NCI-H82 treated with DMSO at 0.1 percent for 48 hours (cell line): ENCODE measurements around the gene RPS18.
A peak's percentile ranks its signal among the peaks of the same experiment; 100 is the strongest.

Source experiments
- DNase-seq: peaks from one replicate; lab custom pipeline; 2025; ENCODE audit not compliant: unreplicated experiment; lab: John Stamatoyannopoulos, UW

The RPS18 gene

DNA sequence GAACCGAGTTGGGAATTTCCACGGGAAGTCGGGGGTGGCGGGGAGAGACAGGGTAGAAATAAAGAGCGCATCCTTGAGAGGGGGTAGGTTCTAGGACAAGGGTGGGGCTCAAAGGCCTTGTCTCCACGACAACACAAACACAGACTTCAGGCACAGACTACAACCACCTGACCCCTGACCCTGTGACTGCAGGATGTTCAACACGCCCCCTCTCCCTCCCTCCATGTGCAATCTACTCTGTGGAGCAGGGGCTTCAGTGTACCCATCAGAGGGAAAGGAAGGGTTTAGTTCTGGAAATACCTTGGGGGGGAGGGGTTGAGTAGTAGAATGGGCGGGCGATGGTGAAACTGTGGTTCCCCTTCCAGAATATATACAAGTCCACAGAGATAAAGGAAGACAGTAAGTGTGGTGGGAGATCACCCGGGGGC lies 42.7 kb downstream of the RPS18 start:
- DNase-seq = no peak

- DNase-seq = no peak
These were observed 43.3 kb downstream of the RPS18 start for GRCh38 chr6:33314943-33315792.

DNA sequence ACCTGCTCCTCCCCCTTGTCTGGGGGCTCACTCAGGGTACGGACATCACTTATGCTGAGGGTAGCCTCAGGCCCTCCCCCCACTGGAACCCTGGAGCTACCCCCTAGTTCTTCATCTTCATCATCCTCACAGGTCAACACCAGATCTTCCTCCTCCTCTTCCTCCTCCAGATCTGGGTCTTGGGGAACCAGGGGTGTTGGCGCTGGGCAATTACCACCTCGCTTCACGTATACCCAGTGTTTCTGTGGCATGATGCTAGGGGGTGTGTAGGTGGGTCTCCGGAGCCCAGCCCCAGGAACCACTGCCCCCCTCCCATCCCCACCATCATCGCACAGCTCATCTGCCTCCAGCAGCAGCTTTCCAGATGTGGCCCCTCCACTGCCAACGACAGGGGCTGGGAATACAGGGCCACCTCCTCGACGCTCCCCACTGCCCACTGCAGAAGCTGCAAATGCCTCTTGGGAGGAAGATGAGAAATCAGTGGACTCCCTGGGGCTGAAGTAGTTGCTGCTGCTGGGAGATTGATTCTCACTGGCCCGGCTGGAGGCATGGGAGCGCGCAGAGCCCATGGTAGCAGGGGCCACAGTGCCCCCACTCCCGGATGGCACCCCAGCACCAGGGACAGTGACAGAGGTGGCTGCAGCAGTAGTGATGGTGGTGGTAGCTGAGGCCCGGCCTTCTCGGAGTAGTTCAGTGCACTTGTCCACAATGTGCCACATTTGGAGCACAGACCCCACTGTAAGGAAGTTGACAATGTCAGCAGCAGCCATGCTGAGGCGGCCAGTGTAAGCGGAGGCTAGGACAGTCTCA lies 44.1 kb downstream of the RPS18 start:
- DNase-seq = no peak

DNA sequence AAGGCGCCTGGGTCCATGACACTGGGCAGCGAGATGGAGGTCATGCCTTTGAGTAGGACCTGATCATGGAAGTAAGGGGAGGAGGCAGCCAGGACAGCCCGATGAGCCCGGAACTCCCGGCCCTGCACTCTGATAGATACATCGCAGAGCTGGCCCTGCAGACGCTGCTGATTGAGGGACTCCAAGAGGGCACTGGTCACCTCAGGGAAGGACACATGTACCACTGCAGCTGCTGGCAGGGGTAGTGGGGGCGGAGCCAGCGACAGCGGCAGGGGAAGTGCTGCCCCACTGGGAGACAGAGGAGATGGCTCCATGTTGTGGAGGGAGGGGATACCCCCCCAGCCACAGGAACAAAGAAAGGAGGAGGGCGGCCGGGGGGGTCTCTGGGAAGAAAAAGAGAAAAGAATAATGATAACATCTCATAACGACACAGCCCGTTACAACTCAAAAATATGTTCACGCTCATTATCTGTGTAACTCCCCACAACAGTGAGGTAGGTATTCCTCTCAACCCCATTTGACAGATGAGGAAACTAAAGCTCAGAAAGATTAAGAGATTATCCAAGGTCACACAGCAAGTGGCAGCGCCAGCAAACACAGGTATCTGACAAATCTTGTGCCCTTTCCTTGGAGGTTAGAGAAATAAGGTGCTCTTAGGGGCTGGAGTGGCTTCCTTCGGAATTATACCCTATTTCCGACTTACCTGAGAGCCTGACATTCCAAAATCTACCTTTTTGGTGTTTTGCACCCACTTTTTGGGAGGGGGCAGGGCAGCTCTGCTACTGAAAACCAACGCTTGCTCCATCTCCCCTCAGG lies 44.9 kb downstream of the RPS18 start:
- no peak for DNase-seq

DNA sequence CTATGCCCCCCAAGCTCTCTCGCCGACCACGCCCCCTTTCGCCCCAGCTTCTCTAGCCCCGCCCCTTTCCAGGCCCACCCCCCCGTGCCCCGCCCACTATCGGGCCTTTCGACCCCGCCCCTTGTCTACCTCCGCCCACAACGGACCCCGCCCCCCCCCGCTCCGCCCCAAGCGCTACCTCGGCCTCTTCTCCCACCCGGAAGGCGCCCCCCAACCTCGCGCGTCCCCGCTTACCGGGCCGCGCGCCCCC lies 45.5 kb downstream of the RPS18 start:
- DNase-seq = no peak

DNA sequence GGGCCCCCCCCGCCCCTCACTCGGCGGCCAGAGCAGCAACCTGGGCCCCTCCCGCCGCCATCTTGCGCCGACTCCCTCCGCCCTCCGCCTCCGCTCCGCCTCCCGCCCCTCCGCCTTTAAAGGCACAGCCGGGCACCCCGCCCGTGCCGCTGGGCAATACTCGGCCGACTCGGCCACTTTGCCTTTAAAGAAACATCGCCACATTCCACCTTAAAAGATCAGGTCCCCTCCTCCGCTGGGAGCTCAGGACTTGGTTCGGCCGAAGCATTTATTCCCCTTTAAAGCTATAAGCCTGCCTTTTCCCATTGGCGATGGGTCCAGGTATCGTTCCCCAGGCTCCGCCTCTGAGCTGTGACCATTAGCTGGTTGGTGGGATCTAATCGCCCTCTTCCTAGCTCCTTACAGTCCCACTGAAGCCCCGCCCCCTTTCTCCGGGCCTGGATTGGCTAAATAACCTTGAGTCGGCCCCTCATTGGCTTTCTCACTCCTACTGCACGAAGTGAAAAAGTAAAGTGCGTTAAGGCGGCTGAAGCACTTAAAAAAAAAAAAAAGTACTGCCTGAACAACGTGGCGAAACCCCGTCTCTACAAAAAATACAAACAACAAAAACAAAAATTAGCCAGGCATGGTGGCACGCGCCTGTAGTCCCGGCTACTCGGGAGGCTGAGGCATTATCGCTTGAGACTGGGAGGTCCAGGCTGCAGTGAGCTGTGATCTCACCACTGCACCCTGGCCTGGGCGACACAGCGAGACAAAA lies 46.0 kb downstream of the RPS18 start, which contains the start of gene ZBTB22:
ZBTB22 (minus strand) TSS at position 76 of the 757 bp plus-strand sequence. CDS start 828 bp downstream, outside the sequence.
- peak; percentile 97 for DNase-seq

GRCh38 chr6:33318426-33319073 lies 46.7 kb downstream of the RPS18 start:
- DNase-seq = no peak

DNA sequence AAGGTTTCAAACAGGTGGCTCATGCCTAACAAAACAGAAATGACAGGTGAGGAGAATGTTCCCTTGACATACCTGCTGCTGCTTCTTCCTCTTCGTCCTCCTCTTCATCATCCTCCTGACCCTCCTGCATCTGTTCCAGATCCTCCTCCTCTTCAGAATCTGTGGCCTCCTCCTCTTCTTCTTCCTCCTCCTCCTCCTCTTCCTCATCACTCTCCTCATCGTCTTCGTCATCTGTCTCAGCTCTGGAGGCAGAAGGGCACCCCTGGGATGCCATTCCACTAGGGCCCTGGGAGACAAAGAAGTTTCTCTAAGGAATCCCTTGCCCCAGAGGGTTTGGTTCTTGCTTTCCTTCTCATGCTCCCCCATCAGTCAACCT lies 48.1 kb downstream of the RPS18 start:
- DNase-seq = no peak

DNA sequence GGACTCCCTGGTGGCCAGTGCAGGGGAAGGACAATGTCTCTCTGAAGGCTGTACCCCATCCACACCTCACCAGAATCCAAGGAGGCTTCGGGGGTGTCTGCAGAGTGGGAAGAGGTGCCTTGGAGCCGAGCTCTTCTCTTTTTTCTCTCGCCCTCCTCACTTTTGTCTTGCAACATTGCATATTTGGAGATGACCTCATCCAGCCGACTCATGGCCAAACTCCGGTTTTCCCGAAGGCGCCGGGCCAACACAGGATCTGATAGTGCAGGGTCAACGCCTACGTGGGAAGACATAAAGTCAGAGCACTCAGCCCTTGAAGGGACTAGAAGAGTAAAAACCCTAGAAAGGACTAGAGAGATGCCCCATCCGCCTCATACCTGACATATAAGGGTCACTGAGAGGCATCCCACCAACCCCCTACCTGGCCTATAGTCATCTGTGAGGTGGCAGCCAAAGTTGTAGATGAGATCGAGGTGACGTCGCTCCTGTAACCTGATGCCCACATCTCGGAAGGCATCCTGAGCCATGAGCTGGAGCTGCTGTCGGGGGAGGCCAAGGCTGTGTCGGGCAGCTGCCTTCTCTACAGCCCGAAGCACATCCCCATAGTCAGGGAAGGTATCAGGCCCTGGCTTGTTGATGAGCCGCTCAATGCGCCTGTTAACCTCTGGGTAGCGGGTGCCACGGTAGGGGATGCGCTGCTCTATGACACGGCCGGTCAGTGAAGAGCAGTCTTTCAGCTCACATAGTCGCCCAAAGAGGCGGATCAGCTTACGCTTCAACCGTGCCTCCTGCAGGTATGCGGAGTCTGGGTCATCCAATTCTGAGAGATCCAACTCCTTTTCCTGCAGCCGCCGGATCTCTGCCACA lies 48.7 kb downstream of the RPS18 start:
- no peak for DNase-seq

DNA sequence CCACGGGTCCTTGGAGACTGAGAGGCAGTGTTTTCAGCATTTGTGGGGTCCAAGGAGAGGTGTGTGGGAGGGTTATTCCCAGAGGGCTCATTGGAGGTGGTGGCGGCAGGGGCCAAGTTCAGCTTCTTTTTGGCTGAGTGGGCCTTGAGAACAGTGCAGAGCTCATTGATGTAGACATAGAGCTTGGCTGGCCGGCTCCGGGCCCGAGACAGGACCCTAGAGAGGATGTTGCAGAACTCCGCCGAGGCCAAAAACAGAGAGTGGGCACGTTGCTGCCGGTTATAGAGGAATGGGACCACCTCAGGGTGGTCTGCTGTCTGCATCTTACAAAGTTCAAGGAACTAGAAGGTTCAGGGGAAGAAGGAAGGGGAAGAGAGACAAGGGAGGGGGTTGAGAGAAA lies 49.4 kb downstream of the RPS18 start:
- DNase-seq = no peak

DNA sequence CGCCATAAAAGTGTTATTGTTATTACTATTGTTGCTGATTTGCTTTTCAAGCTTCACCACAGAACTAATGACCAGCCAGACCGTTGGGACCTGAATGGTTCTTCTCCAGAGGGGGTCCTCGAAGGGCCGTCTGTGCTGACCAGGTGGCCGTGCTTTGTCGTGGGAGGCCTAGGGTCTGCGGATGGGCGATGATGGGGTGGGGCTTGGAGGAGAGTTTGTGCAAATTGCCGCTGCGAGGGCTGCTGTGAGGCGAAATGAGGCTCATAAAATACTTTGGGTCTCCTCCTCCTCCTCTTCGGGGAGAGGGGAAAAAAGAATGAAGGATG lies 51.7 kb downstream of the RPS18 start:
- DNase-seq = no peak

DNA sequence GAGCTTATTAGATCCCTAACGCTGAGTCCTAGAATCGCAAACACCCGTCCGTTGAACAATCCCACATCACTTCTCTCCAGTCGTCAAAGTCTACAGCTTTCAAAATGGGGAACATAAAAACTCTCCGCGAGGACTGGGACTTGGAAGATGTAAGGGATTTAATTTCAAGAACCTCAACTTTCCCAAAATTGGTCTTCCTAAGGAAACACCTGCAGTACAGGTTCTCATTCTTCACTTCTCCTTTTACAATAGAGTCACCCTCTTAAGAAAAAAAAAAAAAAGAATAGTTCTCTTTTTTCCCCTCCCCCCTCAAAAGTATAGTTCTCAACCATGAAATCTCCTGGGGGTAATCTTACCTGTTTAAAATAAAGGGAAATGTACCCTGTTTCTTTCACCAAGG lies 52.2 kb downstream of the RPS18 start:
- DNase-seq = no peak
